GM21825 (cell line): ENCODE measurements around the gene KATNBL1.

Experiments
- ATAC-seq: cut with Tn5 transposase; IDR thresholded peaks from one replicate; pipeline ENCODE4 v1.9.1; 2021; ENCODE audit warnings: mild to moderate bottlenecking, moderate library complexity; ENCODE audit not compliant: unreplicated experiment

Gene KATNBL1

DNA sequence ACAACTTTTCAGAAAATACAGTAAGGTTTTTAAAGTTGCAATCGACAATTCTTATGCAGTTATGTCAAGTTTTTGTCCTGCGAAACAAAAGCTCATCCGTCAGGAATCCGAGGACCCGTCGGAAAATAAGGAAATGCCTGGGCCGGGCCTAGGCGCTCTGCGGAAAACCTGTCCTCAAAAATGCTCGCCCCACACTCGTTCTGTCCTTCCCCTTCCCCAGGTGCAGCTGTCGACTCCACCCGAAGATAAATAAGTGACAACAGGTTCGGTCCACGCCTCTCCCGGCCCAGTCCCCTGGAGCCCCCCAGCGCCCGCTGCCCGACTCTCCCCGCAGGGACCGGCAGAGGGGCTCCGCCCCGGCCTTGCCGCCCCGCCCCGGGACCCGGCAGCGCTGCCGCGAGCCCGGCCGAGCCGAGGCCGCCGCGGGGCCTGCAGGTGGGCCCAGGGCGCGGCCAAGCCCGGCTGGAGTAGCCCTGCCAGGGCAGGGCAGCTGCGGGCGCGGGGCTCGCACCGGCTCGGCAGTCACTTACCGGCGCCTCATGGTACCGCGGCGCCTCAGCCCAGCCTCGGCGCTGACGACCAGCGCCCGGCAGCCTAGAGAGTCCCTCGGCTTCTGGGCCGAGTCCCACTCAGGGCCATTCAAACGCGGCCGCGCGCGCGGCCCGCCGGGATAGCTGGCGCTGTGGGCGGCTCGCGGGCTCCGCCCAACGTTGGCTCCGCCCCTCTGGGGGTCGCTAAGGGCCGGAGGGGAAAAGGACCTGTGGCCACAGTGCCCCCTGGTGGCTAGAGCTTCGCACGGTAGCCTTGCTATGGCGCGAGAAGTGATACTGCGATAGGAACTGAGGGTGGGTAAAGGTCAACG lies at the start of gene KATNBL1:
KATNBL1 (minus strand) TSS at position 676 of the 862 bp plus-strand sequence. CDS start 46,420 bp downstream, outside the sequence.
- ATAC-seq, result peak; percentile 95

GRCh38 chr15:34259566-34259965 lies 49.7 kb upstream of the KATNBL1 start:
- no peak for ATAC-seq

GRCh38 chr15:34258151-34258550 lies 48.3 kb upstream of the KATNBL1 start:
- no peak for ATAC-seq

DNA sequence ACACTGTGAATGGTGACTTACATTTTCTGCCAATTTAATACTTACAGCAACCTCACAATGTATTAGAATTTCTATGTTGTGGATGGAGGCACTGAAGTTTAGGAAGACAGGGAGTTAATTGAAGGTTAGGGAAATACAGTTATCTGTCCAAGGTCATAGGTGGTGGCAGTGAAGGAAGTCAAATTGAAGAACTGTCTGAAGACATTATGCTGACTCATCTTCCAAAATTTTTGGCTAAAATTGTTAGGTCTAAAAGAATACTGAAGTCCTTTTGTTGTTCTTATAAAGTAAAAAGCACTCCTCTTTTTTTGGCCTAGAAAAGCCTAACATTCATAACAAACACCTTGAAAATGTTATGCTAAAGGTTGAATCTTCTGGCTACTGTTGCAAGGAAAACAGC lies 42.6 kb upstream of the KATNBL1 start:
- no peak for ATAC-seq

DNA sequence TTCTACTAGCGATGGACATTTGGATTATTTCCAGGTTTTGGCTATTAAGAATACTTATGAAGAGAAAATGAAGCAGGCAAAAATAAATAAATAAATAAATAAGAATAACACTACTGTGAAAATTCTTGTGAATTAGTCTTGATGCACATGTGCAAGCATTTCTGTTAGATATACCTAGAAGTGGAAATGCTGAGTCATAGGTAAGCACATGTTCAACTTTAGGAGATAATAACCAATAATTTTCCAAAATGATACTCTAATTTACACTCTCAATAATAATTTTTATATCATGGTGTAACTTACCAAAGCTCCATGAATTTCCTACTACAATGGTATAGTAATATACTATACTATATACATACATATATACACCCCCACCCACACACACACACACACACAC lies 38.3 kb upstream of the KATNBL1 start:
- no peak for ATAC-seq

GRCh38 chr15:34246276-34246976 lies 36.5 kb upstream of the KATNBL1 start:
- ATAC-seq, result no peak

- no peak for ATAC-seq
Observed at GRCh38 chr15:34243226-34243625, 33.3 kb upstream of the KATNBL1 start.

DNA sequence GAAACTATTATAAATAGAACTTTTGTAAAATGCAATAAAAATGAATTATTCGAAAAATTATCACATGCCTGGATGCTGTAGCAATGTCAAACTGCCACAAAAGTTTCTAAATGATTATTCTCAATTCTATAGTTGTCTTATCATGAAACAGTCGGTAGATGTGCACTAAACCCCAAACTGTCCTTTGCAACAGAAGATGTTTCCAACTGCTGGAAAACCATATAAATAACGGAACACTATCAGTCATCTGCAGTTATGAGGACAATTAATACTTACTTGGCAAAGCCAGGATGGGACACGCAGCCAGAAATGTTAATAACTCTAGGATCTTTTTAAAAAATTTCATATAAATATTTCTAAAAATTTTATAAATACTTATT lies 32.4 kb upstream of the KATNBL1 start:
- ATAC-seq, result no peak

GRCh38 chr15:34241376-34242330 lies 31.8 kb upstream of the KATNBL1 start:
- peak; percentile 67 for ATAC-seq

DNA sequence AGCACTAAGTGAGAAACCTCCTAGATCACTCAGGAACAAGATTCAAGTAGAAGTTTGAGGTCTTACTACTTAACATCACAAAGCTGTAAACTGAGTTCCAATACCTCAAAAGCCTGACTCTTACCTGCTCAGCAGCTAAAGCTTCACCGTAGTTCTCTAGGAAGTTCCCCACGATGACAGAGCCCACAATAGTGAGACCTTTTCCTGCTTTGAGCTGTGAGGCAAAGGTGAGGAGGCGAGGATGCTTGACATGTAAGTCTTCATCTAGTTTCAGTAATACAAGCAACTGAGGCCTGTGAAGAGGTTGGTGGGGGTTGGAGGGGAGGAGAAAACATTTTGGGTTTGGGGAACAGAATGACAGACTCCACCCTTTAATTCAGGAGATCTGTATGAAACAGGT lies 30.6 kb upstream of the KATNBL1 start:
- no peak for ATAC-seq

DNA sequence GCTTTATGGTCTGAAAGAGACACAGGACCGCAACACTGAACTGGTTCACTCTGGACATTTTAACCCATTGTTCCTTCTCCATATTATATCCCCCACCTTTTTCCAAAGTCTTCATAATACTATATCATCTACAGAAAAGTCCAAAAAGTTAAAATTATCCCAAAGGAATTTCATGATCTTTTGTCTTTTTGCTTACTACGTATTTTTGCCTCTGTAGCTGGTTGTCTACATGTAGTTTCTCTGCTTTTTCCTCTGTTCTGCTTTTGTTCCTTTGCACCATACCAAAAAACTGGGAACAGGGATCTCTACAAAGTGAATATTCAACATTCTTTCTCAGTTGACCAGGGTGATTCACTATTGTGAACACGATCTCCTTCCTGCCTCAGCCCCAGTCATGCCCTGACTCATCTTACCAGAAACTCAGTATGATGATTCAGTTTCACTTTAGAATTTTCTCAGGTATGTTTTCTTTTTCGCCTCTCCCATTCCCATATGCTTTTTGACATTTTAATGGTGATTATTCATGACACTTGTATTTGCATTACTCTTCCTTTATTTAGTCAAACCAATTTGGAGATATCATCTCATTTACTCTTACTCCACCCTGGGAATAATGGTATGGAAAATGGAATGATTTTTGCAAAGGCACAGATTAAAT lies 29.4 kb upstream of the KATNBL1 start:
- no peak for ATAC-seq

DNA sequence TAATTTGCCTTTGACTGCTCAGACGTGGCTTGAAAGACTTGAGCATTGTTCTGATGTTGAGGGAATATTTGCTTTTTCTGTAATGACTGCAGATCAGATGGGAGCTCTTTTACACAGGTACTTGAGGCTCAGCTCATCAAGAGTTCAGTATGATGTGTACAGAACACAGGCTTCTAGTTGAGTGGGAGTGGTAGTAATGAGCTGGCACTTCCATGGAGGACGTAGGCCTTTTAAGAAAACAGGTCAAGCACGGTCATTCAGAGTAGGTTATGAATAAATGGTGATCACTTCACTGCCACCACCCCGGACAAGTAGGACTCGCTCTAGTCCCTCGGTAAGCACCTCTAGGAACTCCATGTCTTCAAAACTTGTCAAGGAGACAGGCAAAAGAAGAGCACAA lies 23.7 kb upstream of the KATNBL1 start:
- no peak for ATAC-seq

DNA sequence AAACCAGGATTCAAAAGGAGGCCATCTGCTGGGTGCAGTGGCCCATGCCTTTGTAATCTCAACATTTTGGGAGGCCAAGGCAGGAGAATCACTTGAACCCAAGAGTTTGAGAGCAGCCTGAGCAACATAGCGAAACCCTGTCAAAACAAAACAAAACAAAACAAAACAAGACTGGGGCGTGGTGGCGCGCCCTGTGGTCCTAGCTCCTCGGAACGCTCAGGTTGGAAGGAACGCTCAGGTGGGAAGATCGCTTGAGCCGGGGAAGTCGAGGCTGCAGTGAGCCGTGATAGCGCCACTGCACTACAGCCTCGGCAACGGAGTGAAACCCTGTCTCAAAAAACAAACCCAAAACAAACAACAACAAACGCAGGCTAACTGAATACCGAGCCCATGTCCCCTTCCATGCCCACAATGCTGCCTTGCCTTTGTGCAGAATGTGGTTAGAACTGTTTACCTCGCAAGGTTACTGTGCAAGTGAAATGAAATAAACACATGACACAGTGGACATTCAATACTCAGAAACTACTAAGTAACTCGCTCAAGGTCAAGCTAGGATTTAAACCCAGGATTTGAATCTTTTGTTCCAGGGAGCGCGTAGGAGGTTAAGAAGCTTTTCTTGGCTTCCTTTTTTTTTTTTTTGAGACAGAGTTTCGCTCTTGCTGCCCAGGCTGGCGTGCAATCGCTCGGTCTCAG lies 14.2 kb upstream of the KATNBL1 start:
- no peak for ATAC-seq

DNA sequence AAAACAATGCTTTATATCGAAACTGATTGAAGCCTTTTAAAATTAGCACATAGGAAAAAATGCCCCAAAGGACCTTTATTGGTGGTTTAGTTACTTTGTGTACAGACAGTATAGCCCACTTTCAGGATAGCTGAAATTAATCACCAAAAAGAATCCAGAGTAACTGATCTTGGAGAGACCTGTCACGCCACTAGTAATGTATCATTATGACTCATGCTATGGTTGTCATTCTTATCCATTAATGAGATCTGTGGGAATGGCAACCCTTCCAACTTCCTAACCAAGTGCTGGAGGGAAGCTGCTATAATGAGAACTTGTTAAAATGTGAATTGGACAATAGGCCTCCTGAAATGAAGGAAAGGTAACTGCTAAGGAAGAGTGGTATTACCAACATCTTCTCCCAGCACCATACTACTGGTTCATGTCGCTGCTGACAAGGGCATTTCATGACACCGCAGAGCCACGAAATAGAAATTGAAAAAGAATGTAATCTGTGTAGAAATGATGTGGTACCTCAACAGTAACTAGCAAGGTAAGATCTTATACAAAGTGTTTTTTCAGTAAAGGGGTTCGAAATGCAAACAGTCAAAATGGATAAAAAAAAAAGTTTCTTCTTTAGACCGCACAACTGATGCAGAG lies 7.8 kb upstream of the KATNBL1 start:
- ATAC-seq, result no peak

- ATAC-seq, result no peak
Observed at GRCh38 chr15:34216527-34217270, 6.8 kb upstream of the KATNBL1 start.

DNA sequence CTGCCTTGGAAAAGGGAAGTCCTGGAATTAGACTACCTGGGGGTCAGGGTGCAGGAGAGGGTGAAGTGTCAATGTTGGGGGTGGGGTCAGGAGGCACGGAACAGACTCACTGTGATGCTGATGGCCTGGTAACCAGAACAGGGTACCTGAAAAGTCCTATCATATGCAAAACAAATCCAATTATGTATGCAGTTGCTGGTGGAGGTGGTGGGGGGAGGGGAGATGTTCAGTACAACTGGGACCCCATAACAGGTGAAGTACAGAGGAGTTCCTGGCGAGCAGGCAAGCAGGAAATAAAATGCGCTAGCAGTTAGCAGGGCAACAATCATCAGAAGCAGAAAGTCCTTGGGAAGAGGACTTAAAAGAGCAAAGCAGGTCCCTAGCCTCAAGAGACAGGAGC lies 4.2 kb upstream of the KATNBL1 start:
- no peak for ATAC-seq

- ATAC-seq, result no peak
Observed at GRCh38 chr15:34213690-34214089, 3.8 kb upstream of the KATNBL1 start.

GRCh38 chr15:34206011-34206410 lies 3.9 kb downstream of the KATNBL1 start:
- ATAC-seq, result no peak

DNA sequence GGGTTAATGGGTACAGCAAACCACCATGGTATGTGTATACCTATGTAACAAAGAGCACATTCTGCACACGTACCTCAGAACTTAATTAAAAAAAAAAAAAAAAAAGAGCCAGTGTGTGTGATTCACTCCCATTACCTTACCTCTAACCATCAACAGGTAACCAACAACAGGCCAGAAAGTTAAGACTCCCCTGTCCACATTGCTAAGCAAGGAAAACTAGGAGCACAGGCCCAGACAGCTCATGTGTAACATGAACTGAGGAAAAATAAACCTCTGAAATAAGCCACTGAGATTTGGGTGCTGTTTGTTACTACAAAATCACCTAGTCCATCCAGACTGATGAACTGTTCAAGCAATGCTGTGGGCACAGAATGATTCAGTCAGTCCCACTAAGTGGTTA lies 6.0 kb downstream of the KATNBL1 start:
- no peak for ATAC-seq
